A673 (cell line): ENCODE data around the gene DMPK. TPM values are rescaled to one million over a fixed set of nuclear protein-coding genes. Genes with fewer than 3 reads are reported as not detected.

Experiments used
- BruUV-seq: library from RNA; stranded (reverse); fragments of 400-500 nt; replicated peaks from 2 replicates; lab custom pipeline; 2021; lab: Mats Ljungman, UMichigan
- CTCF ChIA-PET: fragments of 300-600 bp; sonication (Branson Sonifier 250); formaldehyde crosslinking; loops from one replicate; lab custom pipeline; 2022; ENCODE audit warnings: antibody characterized with exemption; lab: Charles Lee
- POLR2A ChIA-PET: fragments of 300-600 bp; sonication (Branson Sonifier 250); formaldehyde crosslinking; loops from one replicate; lab custom pipeline; 2022; ENCODE audit warnings: antibody characterized with exemption; ENCODE audit not compliant: low non-redundant PET; lab: Charles Lee
- DNase-seq: peaks from one replicate; pipeline ENCODE4 v3.0.0-alpha.2; 2015; ENCODE audit warnings: low spot score
- H3K27ac ChIP-seq: fragments of 200-600 bp; sonication (generic); 2 replicates; pipeline ENCODE4 v1.5.1; 2016; ENCODE audit warnings: mixed run types, low read depth, mild to moderate bottlenecking, mixed read lengths, antibody characterized with exemption, low read length; ENCODE audit not compliant: poor library complexity, severe bottlenecking
- H3K27me3 ChIP-seq: fragments of 200-600 bp; sonication (generic); replicated peaks from 2 replicates; pipeline ENCODE4 v1.6.1; 2017; ENCODE audit warnings: mixed run types, low read depth, mild to moderate bottlenecking, mixed read lengths, antibody characterized with exemption, low read length; ENCODE audit not compliant: insufficient read depth, poor library complexity
- H3K36me3 ChIP-seq: fragments of 200-600 bp; sonication (generic); 2 replicates; pipeline ENCODE4 v1.6.1; 2016; ENCODE audit warnings: mixed run types, mild to moderate bottlenecking, mixed read lengths, antibody characterized with exemption, low read length; ENCODE audit not compliant: insufficient read depth, poor library complexity, severe bottlenecking
- H3K4me1 ChIP-seq: fragments of 200-600 bp; sonication (generic); 2 replicates; pipeline ENCODE4 v1.6.1; 2017; ENCODE audit warnings: mixed run types, mild to moderate bottlenecking, mixed read lengths, antibody characterized with exemption, low read length; ENCODE audit not compliant: insufficient read depth, poor library complexity, severe bottlenecking
- H3K4me3 ChIP-seq: fragments of 200-600 bp; sonication (generic); 2 replicates; pipeline ENCODE4 v1.5.1; 2016; ENCODE audit warnings: low read depth, mixed run types, mild to moderate bottlenecking, mixed read lengths, low read length; ENCODE audit not compliant: poor library complexity, severe bottlenecking
- H3K9me3 ChIP-seq: fragments of 200-600 bp; sonication (generic); 2 replicates; pipeline ENCODE4 v1.6.1; 2016; ENCODE audit warnings: mixed run types, low read depth, mild to moderate bottlenecking, mixed read lengths, antibody characterized with exemption, low read length; ENCODE audit not compliant: poor library complexity, severe bottlenecking
- EZH2 ChIP-seq: fragments of 200-600 bp; sonication (generic); IDR thresholded peaks from 2 replicates; pipeline ENCODE4 v1.6.1; 2017; ENCODE audit warnings: borderline replicate concordance, low read depth, mild to moderate bottlenecking, mixed read lengths, antibody characterized with exemption, low read length; ENCODE audit not compliant: poor library complexity, severe bottlenecking
- intact Hi-C: fragments of 100-400 bp; cut with micrococcal nuclease; formaldehyde crosslinking; loops from one replicate; pipeline ENCODE4 v1.10.0; 2022; ENCODE audit not compliant: unreplicated experiment
- total RNA-seq: library from RNA; stranded (reverse); gene quantifications from 2 replicates; pipeline ENCODE4 v1.2.3, GENCODE V29; 2021
- TF ChIP-seq, protein P1 (sequence below): fragments of 300-800, 200-600 bp; sonication (generic); conservative IDR thresholded peaks from 2 replicates; pipeline ENCODE4 v1.5.1; 2017; ENCODE audit warnings: low read depth, mild to moderate bottlenecking, antibody characterized with exemption, low read length, moderate library complexity, mixed read lengths

The DMPK gene
- total RNA-seq, 1 experiment from 2014 or later = 82.0 TPM

GRCh38 chr19:45742969-45743368 lies 39.3 kb downstream of the DMPK start:
- BruUV-seq = no TSS peak
- CTCF ChIA-PET = no interaction called here
- no peaks in the 10 kb centered on the region for H3K27me3 ChIP-seq

DNA sequence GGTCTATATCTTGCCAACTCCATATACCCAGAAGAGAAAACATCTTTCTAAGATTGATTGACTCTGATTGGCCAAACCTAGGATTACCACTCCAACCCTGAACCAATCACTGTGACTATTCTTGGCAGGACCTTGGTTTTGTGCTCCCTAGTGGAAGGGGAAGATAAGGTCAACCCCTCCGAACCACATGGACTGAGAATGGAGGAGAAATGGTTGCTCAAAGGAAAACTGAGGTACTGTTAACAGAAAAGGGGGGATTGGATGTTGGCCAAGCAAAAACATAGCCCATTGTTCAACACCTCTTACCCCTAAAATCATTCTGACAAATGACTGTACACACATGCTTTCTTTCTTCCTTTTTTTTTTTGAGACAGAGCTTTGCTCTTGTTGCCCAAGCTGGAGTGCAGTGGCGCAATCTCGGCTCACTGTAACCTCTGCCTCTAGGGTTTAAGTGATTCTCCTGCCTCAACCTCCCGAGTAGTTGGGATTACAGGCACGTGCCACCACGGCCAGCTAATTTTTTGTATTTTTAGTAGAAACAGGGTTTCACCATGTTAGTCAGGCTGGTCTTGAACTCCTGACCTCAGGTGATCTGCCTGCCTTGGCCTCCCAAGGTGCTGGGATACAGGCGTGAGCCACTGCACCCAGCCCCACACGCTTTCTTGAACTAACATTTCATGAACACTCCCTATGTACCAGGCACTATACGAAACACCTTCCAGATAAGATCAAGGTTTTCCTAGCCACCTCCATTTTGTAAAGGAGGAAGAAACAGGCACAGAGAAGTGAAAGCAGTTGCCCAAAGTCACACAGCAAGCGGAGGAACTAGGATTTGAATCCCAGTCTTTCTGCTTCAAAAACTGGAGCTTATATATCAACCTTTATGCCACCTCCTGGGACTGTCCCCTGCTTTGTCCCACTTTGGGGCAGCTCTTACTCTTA lies 42.5 kb downstream of the DMPK start:
- H3K9me3 ChIP-seq = no peaks in the 10 kb centered on the region
- H3K27ac ChIP-seq = no peak overlapping the region
- intact Hi-C loops = no loop called here
- no peaks in the 10 kb centered on the region for H3K36me3 ChIP-seq
- no peak overlapping the region for H3K4me3 ChIP-seq
- no peaks in the 10 kb centered on the region for H3K27me3 ChIP-seq
- no peak for TF ChIP-seq EZH2
- TF ChIP-seq, protein P1, sequence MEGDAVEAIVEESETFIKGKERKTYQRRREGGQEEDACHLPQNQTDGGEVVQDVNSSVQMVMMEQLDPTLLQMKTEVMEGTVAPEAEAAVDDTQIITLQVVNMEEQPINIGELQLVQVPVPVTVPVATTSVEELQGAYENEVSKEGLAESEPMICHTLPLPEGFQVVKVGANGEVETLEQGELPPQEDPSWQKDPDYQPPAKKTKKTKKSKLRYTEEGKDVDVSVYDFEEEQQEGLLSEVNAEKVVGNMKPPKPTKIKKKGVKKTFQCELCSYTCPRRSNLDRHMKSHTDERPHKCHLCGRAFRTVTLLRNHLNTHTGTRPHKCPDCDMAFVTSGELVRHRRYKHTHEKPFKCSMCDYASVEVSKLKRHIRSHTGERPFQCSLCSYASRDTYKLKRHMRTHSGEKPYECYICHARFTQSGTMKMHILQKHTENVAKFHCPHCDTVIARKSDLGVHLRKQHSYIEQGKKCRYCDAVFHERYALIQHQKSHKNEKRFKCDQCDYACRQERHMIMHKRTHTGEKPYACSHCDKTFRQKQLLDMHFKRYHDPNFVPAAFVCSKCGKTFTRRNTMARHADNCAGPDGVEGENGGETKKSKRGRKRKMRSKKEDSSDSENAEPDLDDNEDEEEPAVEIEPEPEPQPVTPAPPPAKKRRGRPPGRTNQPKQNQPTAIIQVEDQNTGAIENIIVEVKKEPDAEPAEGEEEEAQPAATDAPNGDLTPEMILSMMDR = no peak
- CTCF ChIA-PET = no interaction called here
- H3K4me1 ChIP-seq = no peaks in the 10 kb centered on the region
- no TSS peak for BruUV-seq
- POLR2A ChIA-PET = no interaction called here
- no peak for DNase-seq

More at GRCh38 chr19:45742969-45743368, 39.3 kb downstream of the DMPK start:
- no peak for TF ChIP-seq EZH2
- TF ChIP-seq, protein P1 = no peak
- Histone ChIP-seq H3K4me3 (no peak overlapping the region), H3K4me1 (no peaks in the 10 kb centered on the region), H3K27ac (no peak overlapping the region), H3K36me3 (no peaks in the 10 kb centered on the region), H3K9me3 (no peaks in the 10 kb centered on the region)
- DNase-seq = no peak
- intact Hi-C loops = no loop called here
- POLR2A ChIA-PET = no interaction called here

DNA sequence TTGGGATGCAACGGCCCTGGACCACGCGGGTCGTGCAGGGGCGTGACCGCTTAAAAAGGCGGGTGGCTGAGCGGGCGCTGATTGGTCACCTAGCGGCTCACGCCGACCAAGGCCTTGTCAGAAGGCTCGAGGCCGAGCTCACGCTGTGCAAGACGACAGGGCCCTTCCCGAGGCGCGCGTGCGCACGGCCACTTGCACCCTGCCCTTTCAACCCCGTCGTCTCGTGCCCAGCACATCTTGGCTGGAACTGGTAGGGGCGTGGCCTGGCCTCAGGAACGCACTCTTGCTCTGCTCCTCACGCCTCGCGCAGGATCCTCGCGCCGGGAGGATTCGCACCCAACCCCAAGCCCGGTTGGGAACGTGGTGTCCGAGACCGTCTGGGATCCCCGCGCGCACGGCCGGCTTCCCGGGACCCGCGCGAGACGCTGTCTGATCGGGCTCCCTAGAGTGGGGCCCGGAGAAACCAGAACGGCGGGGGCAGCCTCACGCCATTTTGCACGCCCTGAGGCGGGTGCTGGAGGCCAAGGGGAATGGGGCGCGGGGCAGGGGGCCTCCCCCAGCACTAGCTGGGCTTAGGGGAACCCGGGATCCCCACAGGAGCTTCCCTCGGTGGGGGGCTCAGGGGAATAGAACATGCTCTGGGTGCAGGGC lies 49.0 kb downstream of the DMPK start, which contains the start of gene MEIOSIN:
TSS of gene MEIOSIN (plus strand) at position 280 of the 651 bp plus-strand sequence. CDS start 1,938 bp downstream, outside the sequence.
- Histone ChIP-seq H3K4me3 (no peak within 1 kb of the TSS), H3K27me3 (no peaks in the 10 kb centered on the region), H3K36me3 (no peaks in the 10 kb centered on the region), H3K4me1 (peaks cover 14% of the 10 kb centered on the region), H3K9me3 (no peaks in the 10 kb centered on the region), H3K27ac (no peak within 1 kb of the TSS)
- ChIA-PET POLR2A (no interaction called here), CTCF (no interaction called here)
- TF ChIP-seq, protein P1 = no peak
- no peak for TF ChIP-seq EZH2
- no TSS peak for BruUV-seq
- intact Hi-C loops = no loop called here
- DNase-seq = no peak
